Measurements from ENCODE around the gene TRPV2. TPM values are rescaled to one million over a fixed set of nuclear protein-coding genes. Genes with fewer than 3 reads are reported as not detected.

The TRPV2 gene
- total and polyA plus RNA-seq, 10 of the 15 experiments (the other 5 are each of a cell fraction or from before 2014, with no cell fraction given) = 8.9 to 94.4 (median 54.1) TPM

GRCh38 chr17:16419929-16420271 is 4.5 kb downstream of the TRPV2 start (continued):
- TF ChIP-seq, protein P1, sequence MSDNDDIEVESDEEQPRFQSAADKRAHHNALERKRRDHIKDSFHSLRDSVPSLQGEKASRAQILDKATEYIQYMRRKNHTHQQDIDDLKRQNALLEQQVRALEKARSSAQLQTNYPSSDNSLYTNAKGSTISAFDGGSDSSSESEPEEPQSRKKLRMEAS (IDR thresholded peaks at IDR 0.05; ENCODE audit: low read depth, low read length) = no peak
- TF ChIP-seq SREBF1 (IDR thresholded peaks at IDR 0.05; ENCODE audit: low read length) (no peak), MTA2 (IDR thresholded peaks at IDR 0.05; ENCODE audit: low read depth) (no peak), NFYA (IDR thresholded peaks at IDR 0.05; ENCODE audit: borderline replicate concordance, low read depth, low read length) (no peak), MXI1 (IDR thresholded peaks at IDR 0.05; ENCODE audit: low read depth, low read length) (no peak), PAX8 (IDR thresholded peaks at IDR 0.05) (no peak), HDGF (IDR thresholded peaks at IDR 0.05) (no peak), TCF3 (IDR thresholded peaks at IDR 0.05; ENCODE audit: borderline replicate concordance, insufficient read depth, low read depth, low read length) (no peak), IKZF2 (IDR thresholded peaks at IDR 0.05) (peak; percentile 40 to 58), SMAD5 (IDR thresholded peaks at IDR 0.05; ENCODE audit: low read depth) (no peak), SMARCA5 (IDR thresholded peaks at IDR 0.05) (no peak), ZBTB33 (IDR thresholded peaks at IDR 0.05) (no peak), SUZ12 (IDR thresholded peaks at IDR 0.05; ENCODE audit: unreplicated experiment) (no peak), CEBPB (IDR thresholded peaks at IDR 0.05; ENCODE audit: borderline replicate concordance in 1 of 2, low read depth in 2 of 2, low read length in 2 of 2) (no peak), HCFC1 (IDR thresholded peaks at IDR 0.05; ENCODE audit: low read length) (no peak), NFYB (IDR thresholded peaks at IDR 0.05; ENCODE audit: insufficient read depth, low read depth, low read length) (no peak), DPF2 (IDR thresholded peaks at IDR 0.05) (peak; percentile 78), TCF7 (IDR thresholded peaks at IDR 0.05; ENCODE audit: borderline replicate concordance) (no peak), MYC (IDR thresholded peaks at IDR 0.05; ENCODE audit: insufficient read depth, insufficient read length, insufficient replicate concordance, low read length, severe bottlenecking) (no peak), MEF2A (IDR thresholded peaks at IDR 0.05; ENCODE audit: insufficient read depth, low read depth, low read length) (no peak), ESRRA (IDR thresholded peaks at IDR 0.05; ENCODE audit: low read length) (no peak), WRNIP1 (IDR thresholded peaks at IDR 0.05; ENCODE audit: borderline replicate concordance, low read depth, low read length) (no peak), NFXL1 (IDR thresholded peaks at IDR 0.05; ENCODE audit: borderline replicate concordance) (no peak), SMAD1 (IDR thresholded peaks at IDR 0.05; ENCODE audit: low read depth, partially characterized antibody) (no peak), ATF7 (IDR thresholded peaks at IDR 0.05; ENCODE audit: low read depth) (no peak)
- TF ChIP-seq, protein P2, sequence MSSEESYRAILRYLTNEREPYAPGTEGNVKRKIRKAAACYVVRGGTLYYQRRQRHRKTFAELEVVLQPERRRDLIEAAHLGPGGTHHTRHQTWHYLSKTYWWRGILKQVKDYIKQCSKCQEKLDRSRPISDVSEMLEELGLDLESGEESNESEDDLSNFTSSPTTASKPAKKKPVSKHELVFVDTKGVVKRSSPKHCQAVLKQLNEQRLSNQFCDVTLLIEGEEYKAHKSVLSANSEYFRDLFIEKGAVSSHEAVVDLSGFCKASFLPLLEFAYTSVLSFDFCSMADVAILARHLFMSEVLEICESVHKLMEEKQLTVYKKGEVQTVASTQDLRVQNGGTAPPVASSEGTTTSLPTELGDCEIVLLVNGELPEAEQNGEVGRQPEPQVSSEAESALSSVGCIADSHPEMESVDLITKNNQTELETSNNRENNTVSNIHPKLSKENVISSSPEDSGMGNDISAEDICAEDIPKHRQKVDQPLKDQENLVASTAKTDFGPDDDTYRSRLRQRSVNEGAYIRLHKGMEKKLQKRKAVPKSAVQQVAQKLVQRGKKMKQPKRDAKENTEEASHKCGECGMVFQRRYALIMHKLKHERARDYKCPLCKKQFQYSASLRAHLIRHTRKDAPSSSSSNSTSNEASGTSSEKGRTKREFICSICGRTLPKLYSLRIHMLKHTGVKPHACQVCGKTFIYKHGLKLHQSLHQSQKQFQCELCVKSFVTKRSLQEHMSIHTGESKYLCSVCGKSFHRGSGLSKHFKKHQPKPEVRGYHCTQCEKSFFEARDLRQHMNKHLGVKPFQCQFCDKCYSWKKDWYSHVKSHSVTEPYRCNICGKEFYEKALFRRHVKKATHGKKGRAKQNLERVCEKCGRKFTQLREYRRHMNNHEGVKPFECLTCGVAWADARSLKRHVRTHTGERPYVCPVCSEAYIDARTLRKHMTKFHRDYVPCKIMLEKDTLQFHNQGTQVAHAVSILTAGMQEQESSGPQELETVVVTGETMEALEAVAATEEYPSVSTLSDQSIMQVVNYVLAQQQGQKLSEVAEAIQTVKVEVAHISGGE (CRISPR knock-in tag; IDR thresholded peaks at IDR 0.05) = no peak
- TF ChIP-seq, protein P3, sequence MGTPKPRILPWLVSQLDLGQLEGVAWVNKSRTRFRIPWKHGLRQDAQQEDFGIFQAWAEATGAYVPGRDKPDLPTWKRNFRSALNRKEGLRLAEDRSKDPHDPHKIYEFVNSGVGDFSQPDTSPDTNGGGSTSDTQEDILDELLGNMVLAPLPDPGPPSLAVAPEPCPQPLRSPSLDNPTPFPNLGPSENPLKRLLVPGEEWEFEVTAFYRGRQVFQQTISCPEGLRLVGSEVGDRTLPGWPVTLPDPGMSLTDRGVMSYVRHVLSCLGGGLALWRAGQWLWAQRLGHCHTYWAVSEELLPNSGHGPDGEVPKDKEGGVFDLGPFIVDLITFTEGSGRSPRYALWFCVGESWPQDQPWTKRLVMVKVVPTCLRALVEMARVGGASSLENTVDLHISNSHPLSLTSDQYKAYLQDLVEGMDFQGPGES (IDR thresholded peaks at IDR 0.05) = no peak

Data from GM12878 (cell line).